Measurements from ENCODE around the gene CYTH4.

DNA sequence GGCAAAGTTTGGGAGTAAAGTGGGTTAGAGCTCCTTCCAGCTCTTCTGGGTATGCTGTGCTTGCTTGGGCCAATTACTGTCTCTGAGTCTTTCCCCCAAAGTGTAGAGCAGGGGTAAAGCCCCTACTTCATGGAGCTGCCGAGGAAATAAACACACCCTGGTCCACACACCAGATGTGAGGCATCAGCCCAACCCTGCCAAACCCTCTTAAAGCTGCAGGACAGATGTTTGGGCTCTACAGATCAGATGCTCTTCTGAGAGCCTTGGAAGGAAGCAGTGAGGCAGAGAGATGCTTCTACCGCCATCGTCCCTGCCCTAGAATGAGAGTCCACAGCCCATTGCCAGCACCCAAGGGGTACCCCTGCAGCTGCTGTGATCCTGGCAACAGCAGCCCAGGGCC is 80.3 kb downstream of the CYTH4 start:
- TF ChIP-seq, protein P1, sequence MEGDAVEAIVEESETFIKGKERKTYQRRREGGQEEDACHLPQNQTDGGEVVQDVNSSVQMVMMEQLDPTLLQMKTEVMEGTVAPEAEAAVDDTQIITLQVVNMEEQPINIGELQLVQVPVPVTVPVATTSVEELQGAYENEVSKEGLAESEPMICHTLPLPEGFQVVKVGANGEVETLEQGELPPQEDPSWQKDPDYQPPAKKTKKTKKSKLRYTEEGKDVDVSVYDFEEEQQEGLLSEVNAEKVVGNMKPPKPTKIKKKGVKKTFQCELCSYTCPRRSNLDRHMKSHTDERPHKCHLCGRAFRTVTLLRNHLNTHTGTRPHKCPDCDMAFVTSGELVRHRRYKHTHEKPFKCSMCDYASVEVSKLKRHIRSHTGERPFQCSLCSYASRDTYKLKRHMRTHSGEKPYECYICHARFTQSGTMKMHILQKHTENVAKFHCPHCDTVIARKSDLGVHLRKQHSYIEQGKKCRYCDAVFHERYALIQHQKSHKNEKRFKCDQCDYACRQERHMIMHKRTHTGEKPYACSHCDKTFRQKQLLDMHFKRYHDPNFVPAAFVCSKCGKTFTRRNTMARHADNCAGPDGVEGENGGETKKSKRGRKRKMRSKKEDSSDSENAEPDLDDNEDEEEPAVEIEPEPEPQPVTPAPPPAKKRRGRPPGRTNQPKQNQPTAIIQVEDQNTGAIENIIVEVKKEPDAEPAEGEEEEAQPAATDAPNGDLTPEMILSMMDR (IDR thresholded peaks at IDR 0.05) = no peak
- TF ChIP-seq POLR2A (IDR thresholded peaks at IDR 0.05; ENCODE audit: low read depth) = no peak
- TF ChIP-seq EP300 (IDR thresholded peaks at IDR 0.05) = no peak
